ENCODE data around the gene DOCK2. TPM values are rescaled to one million over a fixed set of nuclear protein-coding genes. Genes with fewer than 3 reads are reported as not detected.
A peak's percentile ranks its signal among the peaks of the same experiment; 100 is the strongest.

DOCK2 gene
- total and polyA plus RNA-seq, 2 donors (not counting 3 experiments of a cell fraction or from before 2014, with no cell fraction given), result 0.62 to 4.8 TPM

DNA sequence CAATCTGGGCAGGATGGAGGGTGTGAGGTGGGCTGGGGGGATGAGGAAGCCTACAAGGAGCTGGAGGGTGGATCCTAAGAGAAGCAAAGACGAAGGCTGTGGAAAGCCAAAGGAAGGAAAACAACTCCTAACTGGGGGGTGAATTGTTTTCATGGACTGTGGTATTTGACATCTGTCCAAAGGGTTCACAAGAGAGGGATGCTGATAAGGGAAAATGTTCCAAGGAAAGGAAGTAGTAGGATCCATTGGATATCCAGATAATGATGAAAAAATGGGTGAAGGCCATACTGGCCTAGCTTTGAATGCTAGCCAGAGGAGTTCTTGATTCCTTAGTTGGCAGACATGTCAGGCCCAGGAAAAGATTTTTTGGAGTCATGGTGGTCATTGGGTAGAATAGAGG lies 416.8 kb downstream of the DOCK2 start:
- no peaks in the 10 kb centered on the region for H3K36me3 ChIP-seq (ENCODE audit: control insufficient read depth in 2 of 2, extremely low read depth in 1 of 2, insufficient read depth in 2 of 2, low read length in 2 of 2)
- BruUV-seq (replicated peaks), result no TSS peak
- peak; percentile 75 for FAIRE-seq
- H3K4me1 ChIP-seq (ENCODE audit: control insufficient read depth, extremely low read depth, insufficient read depth, low read length), result peaks cover 14% of the 10 kb centered on the region
- TF ChIP-seq GATA2 (IDR thresholded peaks at IDR 0.05; ENCODE audit: insufficient read depth, insufficient read length, low read depth, low read length) (peak; percentile 86), MYC (IDR thresholded peaks at IDR 0.05; ENCODE audit: low read depth, low read length) (no peak), POLR2A (IDR thresholded peaks at IDR 0.05; ENCODE audit: low read depth, low read length) (peak; percentile 40), POLR2AphosphoS5 (IDR thresholded peaks at IDR 0.05; ENCODE audit: insufficient read depth, low read depth, low read length) (peak; percentile 28), FOS (IDR thresholded peaks at IDR 0.05; ENCODE audit: borderline replicate concordance, insufficient read depth, low read length) (no peak), JUN (IDR thresholded peaks at IDR 0.05; ENCODE audit: borderline replicate concordance, insufficient read depth, insufficient read length, low read depth) (no peak), MAX (IDR thresholded peaks at IDR 0.05; ENCODE audit: insufficient read depth, insufficient read length) (no peak), EZH2 (IDR thresholded peaks at IDR 0.05; ENCODE audit: borderline replicate concordance, low read depth, low read length, severe bottlenecking) (no peak)
- TF ChIP-seq, protein P1, sequence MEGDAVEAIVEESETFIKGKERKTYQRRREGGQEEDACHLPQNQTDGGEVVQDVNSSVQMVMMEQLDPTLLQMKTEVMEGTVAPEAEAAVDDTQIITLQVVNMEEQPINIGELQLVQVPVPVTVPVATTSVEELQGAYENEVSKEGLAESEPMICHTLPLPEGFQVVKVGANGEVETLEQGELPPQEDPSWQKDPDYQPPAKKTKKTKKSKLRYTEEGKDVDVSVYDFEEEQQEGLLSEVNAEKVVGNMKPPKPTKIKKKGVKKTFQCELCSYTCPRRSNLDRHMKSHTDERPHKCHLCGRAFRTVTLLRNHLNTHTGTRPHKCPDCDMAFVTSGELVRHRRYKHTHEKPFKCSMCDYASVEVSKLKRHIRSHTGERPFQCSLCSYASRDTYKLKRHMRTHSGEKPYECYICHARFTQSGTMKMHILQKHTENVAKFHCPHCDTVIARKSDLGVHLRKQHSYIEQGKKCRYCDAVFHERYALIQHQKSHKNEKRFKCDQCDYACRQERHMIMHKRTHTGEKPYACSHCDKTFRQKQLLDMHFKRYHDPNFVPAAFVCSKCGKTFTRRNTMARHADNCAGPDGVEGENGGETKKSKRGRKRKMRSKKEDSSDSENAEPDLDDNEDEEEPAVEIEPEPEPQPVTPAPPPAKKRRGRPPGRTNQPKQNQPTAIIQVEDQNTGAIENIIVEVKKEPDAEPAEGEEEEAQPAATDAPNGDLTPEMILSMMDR (IDR thresholded peaks at IDR 0.05; ENCODE audit: extremely low read depth in 1 of 2, insufficient read depth in 1 of 2, low read depth in 1 of 2, low read length in 2 of 2), result no peak
- no peaks in the 10 kb centered on the region for H3K27me3 ChIP-seq (ENCODE audit: control insufficient read depth in 2 of 2, insufficient read depth in 2 of 2, low read length in 2 of 2)
- DNase-seq (ENCODE audit: low read depth, low spot score), result peak; percentile 95
- no peak overlapping the region for H3K9ac ChIP-seq (replicated peaks; ENCODE audit: extremely low read depth, insufficient read depth, low read length)
- dilution Hi-C loops (cut with MboI; ENCODE audit: extremely low pct_ligation_motif_present, low sequenced_read_pairs), result no loop called here
- no peak overlapping the region for H2AFZ ChIP-seq (ENCODE audit: low read depth, low read length)
- CTCF ChIA-PET, result interaction anchor here (1.1 to 10.8 kb wide), 5 partner anchors 9 to 352 kb away, joined by 4 to 84 read pairs (median 6); partner anchors contain the start of gene INSYN2B
- H4K20me1 ChIP-seq (replicated peaks; ENCODE audit: control insufficient read depth, extremely low read depth, insufficient read depth, low read length), result no peaks in the 10 kb centered on the region
- no peaks in the 10 kb centered on the region for H3K79me2 ChIP-seq (ENCODE audit: control insufficient read depth, insufficient read depth, low read length)
- H3K27ac ChIP-seq (ENCODE audit: insufficient read depth, low read depth, low read length), result no peak overlapping the region
- H3K9me3 ChIP-seq (replicated peaks; ENCODE audit: control insufficient read depth, insufficient read depth, low read length), result no peaks in the 10 kb centered on the region
- no peaks in the 10 kb centered on the region for H3K9me1 ChIP-seq (replicated peaks; ENCODE audit: control insufficient read depth, extremely low read depth, insufficient read depth, low read length)
- intact Hi-C loops (cut with micrococcal nuclease), result loop anchor here (5.0 to 10.0 kb wide), 2 partner anchors 67 to 469 kb away; partner anchors contain the start of gene SPDL1
- POLR2A ChIA-PET, result no interaction called here
- H3K4me3 ChIP-seq (replicated peaks in 1 of 3; ENCODE audit: insufficient read depth in 1 of 3, low read depth in 1 of 3, low read length in 3 of 3), result no peak overlapping the region
- peak overlapping the region; percentile 21 for H3K4me2 ChIP-seq (ENCODE audit: insufficient read depth, low read length)
